GM18907 (cell line): ENCODE data around the gene AKR1A1.
"Not testable (repeated sequence)": the region's sequence is repeated elsewhere in the genome, so short reads cannot be mapped to it uniquely, and the experiment has no call there.

ENCODE experiments used
- ATAC-seq: cut with Tn5 transposase; IDR thresholded peaks from one replicate; pipeline ENCODE4 v1.9.1; 2021; ENCODE audit warnings: mild to moderate bottlenecking, moderate library complexity; ENCODE audit not compliant: unreplicated experiment

AKR1A1 gene

DNA sequence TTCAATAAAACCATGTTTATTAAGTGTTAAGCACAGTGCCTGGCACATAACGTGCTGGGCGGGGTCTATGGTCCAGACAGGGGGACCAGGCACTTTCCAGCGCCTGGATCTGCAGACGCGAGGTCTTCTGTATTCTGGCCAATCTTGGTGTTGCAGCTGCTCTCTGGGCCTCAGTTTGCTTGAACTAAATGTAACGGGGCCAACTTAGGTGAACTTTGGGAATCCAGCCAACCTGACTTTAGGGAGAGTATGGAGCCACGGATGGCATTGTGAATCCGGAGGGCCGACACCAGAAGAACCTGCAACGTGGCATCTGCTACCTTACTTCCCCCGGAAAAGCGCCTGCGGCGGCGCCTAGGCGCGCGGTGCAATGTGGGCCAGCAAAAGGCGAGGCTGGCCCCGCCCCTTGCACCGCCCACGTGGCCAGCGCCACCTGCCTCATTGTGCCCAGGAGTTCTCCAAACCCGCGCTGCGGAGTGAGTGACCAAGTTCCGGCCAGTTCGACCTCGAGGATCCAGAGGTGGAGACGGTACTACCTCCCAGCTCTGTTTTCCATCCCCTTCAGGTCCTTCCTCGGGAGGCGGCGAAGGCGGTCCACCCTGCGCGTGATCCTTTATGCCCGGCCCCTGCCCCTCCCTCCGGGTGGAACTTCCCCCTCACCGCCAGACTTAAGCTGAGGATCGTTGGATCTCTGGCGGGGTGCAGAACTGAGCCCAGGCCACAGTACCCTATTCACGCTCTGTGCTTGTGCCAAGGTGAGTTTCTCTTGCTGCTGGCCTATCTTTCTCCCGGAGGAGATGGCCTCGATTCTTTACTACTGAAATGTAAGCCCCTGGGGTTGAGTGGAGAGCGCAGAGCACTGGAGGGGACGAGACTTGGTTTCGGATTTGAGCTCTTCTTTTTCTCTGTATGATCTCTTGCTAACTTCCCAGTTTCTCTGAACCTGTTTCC is at the start of gene AKR1A1:
AKR1A1 (plus strand) TSS at position 426 of the 951 bp plus-strand sequence. CDS start 10,969 bp downstream, outside the sequence.
- ATAC-seq: peak; percentile 79

DNA sequence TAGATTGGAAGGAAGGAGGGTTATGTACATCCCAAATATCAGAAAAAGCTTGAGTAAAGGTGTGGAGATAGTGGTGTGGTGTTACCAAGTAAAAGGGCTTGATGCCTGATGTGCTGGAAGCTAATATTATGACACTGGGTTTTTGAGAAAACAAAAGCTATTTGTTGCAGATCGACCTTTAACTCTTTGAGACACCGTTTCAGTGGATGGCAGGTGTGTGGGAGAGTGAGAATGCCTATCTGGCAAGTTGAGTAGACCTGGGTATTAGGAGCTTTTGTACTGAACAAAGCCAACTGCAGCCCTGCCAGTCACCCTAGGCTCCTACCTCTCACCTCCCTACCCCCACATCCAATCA is 49.1 kb upstream of the AKR1A1 start:
- no peak for ATAC-seq

DNA sequence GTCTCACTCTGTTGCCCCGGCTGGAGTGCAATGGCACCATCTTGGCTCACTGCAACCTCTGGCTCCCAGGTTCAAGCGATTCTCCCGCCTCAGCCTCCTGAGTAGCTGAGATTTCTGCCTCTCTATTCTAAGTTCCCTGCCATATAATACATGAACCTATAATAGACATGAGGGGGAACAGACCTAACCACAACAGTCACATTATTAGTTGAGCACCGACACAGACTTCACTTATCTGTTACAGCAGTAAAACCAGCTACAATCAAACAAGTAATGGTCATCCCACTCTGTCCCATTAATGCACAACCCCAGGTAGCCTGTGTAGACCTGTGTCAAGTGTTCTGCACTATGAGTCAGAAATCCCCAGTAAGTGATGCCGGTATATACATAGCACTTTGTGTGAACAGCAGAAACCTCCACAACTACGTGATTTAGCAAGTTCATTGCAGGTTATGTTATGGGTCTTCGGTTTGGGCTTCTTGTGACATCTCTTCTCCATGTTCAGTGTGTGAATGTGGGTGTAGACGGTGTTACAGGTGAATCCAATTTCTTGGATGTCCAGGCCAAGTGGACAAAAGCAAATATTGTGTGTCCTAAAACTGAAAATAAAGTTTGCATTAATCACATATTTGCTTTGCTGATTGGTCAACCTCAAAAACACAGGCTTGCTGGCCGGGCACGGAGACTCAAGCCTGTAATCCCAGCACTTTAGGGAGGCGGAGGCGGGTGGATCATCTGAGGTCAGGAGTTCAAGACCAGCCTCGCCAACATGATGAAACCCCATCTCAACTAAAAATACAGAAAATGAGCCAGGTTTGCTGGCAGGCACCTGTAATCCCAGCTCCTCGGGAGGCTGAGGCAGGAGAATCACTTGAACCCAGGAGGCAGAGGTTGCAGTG is 46.9 kb upstream of the AKR1A1 start:
- no peak for ATAC-seq

DNA sequence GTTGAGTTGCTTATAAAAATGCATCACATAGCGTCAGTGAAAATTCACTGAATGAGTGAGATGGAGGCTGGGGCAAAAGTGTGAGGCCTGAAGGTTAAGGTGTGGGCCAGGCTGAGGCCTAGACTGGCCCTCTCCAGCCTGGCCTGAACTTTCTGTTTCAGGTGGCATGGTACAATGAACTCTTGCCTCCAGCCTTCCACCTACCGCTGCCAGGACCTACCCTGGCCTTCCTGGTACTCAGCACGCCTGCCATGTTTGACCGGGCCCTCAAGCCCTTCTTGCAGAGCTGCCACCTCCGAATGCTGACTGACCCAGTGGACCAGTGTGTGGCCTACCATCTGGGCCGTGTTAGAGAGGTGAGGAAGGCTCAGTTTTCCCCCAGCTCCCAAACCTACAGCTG is 43.4 kb upstream of the AKR1A1 start:
- ATAC-seq: no peak

DNA sequence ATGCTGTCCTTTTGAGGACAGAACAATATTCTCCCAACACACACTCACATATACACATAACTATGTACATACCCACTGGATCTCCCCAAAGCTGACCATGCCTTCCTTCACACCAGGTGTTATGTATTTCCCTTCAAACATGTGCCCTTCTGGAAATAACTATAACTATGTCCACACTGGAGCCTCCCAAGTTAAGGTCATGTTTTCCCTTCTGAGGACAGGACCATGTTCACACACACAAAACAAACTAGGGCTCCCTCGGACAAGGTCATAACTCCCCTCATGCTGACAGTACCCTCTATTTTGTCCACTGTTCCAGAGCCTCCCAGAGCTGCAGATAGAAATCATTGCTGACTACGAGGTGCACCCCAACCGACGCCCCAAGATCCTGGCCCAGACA is 42.7 kb upstream of the AKR1A1 start:
- ATAC-seq: no peak

DNA sequence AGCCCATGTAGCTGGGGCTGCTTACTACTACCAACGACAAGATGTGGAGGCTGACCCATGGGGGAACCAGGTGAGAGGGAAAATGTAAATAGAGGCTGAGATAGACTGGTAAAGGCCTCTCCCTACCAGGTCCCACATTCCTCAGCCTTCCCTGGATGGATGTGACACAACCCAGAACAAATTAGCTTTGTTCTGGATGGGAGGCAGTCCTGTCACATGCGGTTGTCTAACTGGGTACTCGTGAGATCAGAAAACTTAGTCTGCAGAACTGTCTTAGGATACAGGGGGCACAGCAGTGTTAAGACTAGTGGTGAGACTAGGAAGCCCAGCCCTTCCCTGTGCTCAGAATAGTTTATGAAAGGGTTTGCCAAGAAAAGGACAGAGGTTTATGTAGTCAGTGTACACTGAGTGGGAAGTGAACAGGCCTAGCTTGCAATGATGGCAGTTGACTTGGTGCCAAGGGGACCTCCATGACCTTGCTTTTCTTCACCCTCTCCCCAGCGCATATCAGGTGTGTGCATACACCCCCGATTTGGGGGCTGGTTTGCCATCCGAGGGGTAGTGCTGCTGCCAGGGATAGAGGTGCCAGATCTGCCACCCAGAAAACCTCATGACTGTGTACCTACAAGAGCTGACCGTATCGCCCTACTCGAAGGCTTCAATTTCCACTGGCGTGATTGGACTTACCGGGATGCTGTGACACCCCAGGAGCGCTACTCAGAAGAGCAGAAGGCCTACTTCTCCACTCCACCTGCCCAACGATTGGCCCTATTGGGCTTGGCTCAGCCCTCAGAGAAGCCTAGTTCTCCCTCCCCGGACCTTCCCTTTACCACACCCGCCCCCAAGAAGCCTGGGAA is 42.1 kb upstream of the AKR1A1 start:
- ATAC-seq: no peak

DNA sequence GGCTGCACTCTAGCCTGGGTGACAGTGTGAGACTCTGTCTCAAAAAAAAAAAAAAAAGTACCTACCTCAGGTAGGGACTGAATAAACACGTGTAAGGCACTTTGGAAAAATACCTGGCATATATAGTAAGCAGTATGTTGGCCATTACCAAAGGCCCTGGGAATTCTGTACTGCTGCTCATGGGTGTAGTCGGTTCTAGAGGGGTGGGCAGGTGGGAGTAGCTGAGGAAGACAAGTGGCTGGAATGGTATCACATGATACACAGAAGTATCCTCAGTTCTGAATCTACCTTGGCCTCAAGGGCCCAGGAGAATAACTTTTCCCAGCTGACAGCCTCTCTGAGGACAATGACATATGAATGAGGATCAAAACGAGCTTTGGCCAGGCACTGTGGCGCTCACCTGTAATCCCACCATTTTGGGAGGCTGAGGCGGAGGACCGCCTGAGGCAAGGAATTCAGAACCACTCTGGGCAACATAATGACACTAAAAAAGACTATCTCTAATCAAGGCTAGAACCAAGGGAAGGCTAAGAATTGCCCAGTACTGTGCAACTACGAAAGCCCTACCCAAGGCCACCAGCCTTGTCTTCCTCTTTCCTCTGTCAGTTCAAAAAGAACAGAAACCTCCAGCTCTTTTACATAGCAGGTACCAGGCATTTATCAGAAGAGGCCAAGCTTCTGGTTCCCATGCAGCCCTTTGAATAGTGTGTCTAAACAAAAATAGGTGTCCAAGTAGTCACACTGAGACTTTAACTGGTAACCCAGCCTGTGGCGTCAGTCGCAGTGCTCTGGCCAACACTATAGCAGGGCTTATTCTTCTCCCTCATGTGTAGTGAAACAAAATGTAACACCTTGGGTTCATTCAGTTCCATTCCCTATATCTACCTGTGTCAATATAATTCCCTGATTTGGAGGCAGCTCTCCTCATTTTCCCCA is 40.3 kb upstream of the AKR1A1 start:
- ATAC-seq: no peak

DNA sequence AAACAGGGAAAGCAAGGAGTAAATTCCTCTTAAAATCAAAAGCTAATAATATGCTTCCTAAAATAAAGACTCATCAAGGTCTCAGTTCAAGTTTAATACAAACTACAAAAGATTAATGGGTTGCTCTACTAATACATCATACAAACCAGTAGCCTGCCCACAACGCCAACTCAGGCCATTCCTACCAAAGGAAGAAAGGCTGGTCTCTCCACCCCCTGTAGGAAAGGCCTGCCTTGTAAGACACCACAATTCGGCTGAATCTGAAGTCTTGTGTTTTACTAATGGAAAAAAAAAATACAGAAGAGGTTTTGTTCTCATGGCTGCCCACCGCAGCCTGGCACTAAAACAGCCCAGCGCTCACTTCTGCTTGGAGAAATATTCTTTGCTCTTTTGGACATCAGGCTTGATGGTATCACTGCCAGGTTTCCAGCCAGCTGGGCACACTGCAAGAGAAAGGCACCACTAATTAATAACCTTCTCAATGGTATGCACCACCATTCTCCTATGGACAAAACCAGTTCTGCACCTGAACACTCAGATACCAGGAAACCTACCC is 39.6 kb upstream of the AKR1A1 start:
- no peak for ATAC-seq

DNA sequence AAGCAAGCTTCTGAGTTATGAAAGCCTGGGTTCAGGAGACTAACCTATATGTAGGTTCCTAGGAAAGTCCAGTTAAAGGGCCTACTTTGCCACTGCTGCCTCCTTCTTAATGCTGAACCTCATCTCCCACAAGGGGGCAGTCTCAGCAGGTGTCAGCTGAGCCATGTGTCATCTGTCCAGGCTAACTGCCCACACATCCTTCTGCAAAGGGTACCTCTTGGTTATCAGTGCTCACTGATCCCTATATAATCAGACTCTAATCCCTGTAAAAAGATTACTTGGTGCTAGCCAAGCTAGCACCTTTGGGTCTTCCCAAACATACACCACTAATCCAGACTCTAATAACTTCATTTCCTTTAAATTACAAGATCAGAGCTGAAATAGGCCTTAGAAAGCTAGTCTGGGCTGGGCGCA is 38.0 kb upstream of the AKR1A1 start:
- ATAC-seq: no peak

DNA sequence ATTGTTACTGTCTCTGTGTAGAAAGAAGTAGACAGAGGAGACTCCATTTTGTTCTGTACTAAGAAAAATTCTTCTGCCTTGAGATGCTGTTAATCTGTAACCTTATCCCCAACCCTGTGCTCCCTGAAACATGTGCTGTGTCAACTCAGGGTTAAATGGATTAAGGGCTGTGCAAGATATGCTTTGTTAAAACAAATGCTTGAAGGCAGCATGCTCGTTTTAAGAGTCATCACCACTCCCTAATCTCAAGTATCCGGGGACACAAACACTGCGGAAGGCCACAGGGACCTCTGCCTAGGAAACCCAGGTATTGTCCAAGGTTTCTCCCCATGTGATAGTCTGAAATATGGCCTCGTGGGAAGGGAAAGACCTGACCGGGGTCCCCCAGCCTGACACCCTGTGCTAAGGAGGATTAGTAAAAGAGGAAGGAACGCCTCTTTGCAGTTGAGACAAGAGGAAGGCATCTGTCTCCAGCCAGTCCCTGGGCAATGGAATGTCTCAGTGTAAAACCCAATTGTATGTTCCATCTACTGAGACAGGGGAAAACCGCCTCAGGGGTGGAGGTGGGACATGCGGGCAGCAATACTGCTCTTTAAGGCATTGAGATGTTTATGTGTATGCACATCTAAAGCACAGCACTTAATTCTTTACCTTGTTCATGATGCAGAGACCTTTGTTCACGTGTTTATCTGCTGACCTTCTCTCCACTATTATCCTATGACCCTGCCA is 36.9 kb upstream of the AKR1A1 start:
- ATAC-seq: not testable (repeated sequence)

DNA sequence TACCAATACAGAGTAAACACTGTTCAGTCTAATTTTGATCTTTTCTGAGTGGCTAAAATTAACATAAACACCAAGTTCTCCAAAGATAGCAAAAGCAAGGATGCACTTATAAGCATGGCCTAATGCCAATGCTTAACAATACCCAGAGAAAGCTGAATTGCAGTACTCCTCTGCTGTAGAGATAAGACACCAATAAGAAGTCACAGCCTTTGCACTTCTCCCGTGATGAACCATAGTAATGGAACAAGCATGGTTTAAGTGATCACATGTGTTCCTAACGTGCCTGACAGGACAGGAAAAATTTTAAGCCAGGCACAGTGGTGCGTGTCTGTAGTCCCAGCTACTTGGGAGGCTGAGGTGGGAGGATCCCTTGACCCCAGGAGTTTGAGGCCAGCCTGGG is 34.6 kb upstream of the AKR1A1 start:
- no peak for ATAC-seq

DNA sequence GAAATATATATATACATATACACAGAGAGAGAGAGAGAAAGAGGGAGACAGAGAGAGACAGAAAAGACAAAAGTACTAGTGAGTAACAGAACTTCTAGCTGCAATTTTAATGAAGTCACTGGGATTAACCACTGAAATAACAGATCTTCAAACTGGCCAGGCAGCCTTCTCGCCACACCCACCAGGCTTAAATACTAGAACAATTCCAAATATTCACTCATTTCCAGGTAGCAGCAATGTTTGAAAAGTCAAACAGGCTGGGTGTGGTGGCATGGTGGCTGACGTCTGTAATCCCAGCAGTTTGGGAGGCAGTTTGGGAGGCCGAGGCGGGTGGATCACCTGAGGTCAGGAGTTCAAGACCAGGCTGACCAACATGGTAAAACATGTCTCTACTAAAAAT is 34.2 kb upstream of the AKR1A1 start:
- ATAC-seq: no peak

DNA sequence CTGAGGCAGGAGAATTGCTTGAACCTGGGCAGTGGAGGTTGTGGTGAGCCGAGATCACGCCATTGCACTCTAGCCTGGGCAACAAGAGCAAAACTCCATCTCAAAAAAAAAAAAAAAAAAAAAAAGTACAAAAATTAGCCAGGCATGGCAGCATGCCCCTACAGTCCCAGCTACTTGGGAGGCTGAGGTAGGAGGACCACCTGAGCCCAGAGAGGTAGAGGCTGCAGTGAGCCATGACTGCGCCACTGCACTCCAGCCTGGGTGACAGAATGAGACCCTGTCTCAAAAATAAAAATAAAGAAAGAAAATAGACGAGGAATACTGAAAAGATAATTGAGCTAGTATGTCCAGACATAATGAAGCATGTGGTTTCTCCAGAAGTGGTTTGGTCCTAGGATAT is 32.3 kb upstream of the AKR1A1 start:
- ATAC-seq: not testable (repeated sequence)

DNA sequence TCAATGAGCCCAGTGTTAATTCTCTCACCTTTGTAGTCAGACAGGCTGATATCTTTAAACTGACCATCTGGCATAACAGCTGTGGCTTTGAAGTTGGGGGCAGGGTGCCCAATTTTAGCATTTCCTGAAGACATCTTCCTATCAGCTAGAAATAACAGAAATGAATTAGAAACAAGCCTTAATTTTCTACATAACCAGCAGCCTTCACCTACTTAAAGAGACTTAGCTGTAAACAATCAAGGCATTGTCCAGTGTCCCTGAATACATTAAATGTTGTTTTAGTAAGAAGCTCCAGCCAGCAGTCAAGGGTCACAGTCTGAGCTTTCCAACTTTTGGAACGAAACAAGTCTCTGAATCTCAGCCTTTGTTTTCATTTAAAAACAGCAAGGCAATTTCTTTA is 31.7 kb upstream of the AKR1A1 start:
- ATAC-seq: no peak

DNA sequence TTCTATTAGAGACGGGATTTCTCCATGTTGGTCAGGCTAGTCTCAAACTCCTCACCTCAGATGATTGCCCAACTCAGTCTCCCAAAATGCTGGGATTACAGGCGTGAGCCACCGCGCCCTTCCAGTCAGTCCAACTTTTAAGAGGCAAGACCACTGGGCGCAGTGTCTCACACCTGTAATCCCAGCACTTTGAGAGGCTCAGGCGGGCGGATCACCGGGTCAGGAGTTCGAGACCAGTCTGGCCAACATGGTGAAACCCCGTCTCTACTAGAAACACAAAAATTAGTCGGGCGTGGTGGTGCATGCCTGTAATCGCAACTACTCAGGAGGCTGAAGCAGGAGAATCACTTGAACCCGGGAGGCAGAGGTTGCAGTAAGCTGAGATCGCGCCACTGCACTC is 30.9 kb upstream of the AKR1A1 start:
- not testable (repeated sequence) for ATAC-seq

DNA sequence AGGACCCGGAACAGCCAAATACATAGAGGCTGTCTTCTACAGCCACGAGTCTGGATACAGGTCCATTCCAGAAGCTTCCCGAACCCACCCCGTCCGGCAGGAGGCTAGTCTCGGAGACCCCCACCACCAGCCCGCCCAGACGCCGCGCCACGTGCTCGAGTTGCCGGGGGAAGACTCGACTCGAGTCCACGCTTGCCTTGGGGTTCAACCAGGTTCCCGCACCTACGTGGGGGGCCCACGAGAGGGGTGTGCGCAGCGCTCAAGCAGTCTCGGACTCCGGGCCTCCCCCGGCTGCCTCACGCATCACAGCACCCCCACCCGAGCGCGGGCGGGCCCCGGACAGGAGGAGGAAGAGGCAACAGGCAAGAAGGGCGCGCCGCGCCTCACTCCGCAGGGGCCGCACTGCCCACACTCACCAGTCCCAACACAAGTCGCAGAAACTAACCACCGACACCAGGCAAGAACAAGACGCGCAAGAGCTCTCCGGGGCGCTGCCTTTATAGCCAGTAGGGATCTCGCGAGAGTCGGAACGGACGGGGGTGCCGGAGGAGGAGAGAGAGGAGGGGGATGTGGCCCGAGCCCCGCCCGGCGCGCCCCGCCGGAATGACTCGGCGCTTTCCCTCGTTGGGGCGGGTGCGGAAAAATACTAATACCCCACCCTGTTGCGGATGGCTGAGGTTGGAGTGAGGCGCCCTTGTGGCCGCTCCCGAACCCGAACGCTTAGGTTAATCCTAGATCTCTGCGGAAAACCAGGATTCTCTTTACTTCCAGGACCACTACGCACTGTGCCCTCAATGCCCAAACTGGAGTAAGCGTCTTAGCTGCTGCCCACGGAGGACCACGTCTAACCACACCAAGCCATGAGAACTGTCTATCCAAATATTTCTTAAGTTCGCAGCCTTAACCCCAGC is 29.0 kb upstream of the AKR1A1 start, which contains the start of gene PRDX1:
PRDX1 (minus strand) TSS at position 472 of the 911 bp plus-strand sequence. CDS start 2,841 bp downstream, outside the sequence.
- peak; percentile 87 for ATAC-seq

DNA sequence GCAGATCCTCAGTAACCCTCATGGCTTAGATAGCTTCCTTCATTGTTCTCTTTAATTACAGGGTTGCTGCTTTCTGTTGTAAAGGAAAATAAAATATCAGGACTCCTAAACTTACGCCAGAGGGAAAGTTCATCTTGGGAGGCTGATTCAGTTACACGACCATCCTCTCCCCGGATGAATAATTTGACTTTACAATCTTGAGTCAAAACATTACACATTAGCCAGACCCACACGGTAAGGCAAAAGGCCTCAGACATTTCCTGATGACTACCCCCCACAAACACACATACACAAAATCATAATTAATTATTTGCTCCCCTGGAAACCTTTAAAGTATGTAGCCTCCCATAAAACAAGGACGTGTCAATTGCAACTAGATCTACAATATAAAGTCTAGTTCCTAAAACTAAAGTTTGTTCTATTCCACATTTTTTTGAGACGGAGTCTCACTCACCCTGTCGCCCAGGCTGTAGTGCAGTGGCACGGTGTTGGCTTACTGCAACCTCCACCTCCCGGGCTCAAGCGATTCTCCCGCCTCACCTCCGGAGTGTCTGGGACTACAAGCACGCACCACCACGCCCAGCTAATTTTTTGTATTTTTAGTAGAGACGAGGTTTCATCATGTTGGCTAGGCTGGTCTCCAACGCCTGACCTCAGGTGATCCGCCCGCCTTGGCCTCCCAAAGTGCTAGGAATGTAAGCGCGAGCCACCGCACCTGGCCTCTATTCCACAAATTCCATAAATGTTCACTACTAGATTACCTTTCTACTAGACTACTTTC is 28.1 kb upstream of the AKR1A1 start:
- peak; percentile 24 for ATAC-seq
